Suprapubic skin (tissue), 4 donors: ENCODE results near the gene DCST2.

ENCODE experiments used
- CTCF ChIP-seq, 2 donors: fragments of 200-600 bp in 1 of 2; fragments of 450-650 bp in 1 of 2; sonication (generic) in 1 of 2; IDR thresholded peaks; one replicate each; pipeline ENCODE4 v1.5.1; 2016 to 2019; ENCODE audit warnings: antibody characterized with exemption in 2 of 2, mild to moderate bottlenecking in 1 of 2, moderate library complexity in 1 of 2
- EP300 ChIP-seq: sonication (generic); formaldehyde crosslinking; IDR thresholded peaks from one replicate; pipeline ENCODE4 v1.6.1; 2017; ENCODE audit warnings: antibody characterized with exemption
- POLR2A ChIP-seq, 2 donors: fragments of 450-650 bp; IDR thresholded peaks; one replicate each; pipeline ENCODE4 v1.6.1; 2017; ENCODE audit warnings: antibody characterized with exemption in 2 of 2, mild to moderate bottlenecking in 2 of 2, moderate library complexity in 2 of 2
- POLR2AphosphoS5 ChIP-seq, 3 donors: sonication (generic); formaldehyde crosslinking; IDR thresholded peaks; one replicate each; pipeline ENCODE4 v1.6.1; 2017; ENCODE audit warnings: antibody characterized with exemption in 3 of 3

DNA sequence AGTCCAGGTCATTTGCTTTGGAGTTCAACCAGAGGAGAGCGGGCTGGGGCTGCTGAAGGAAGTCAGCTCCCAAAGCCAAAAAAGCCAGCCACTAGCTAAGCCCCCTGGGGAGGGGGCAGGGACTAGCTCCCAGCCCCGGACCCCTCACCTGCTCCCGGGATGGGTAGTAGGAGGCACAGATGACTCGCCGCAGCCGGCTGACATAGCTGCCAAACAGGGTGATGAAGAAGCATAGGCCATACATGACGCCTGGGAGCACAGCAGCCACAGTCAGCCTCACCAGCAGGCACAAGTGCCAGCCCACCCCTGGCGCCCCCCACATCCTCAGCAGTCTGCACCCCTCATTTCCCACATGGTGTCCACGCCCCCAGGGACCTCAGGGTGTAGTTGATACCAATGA lies 7.4 kb downstream of the DCST2 start:
- TF ChIP-seq CTCF (IDR thresholded peaks at IDR 0.05) (no peak), POLR2AphosphoS5 (IDR thresholded peaks at IDR 0.05) (no peak), EP300 (no peak), POLR2A (IDR thresholded peaks at IDR 0.05) (no peak)
